Left lung (tissue), 10 donors: ENCODE results near the gene NDST3. TPM values are rescaled to one million over a fixed set of nuclear protein-coding genes. Genes with fewer than 3 reads are reported as not detected.

Experiments
- ATAC-seq: fragments of 200-7000 bp; cut with Tn5 transposase; one replicate; pipeline ENCODE4 v1.9.1; 2020; ENCODE audit warnings: moderate library complexity
- DNase-seq, 4 donors: peaks; one replicate each; pipeline ENCODE4 v3.0.0-alpha.2; 2013 to 2020
- H3K27ac ChIP-seq, 2 donors: fragments of 200-600 bp; sonication (generic) in 1 of 2; one replicate each; pipeline versions ENCODE4 v1.5.0 to v1.8.0; 2020 to 2021
- H3K27me3 ChIP-seq, 2 donors: fragments of 200-600 bp; sonication (generic) in 1 of 2; one replicate each; pipeline versions ENCODE4 v1.5.0 to v1.8.0; 2020 to 2021
- H3K36me3 ChIP-seq, 2 donors: fragments of 200-600 bp; sonication (generic) in 1 of 2; one replicate each; pipeline versions ENCODE4 v1.5.0 to v1.8.0; 2020 to 2021
- H3K4me1 ChIP-seq, 2 donors: fragments of 200-600 bp; one replicate each; pipeline ENCODE4 v1.8.0; 2021
- H3K4me3 ChIP-seq, 2 donors: fragments of 200-600 bp; sonication (generic) in 1 of 2; one replicate each; pipeline versions ENCODE4 v1.5.0 to v1.8.0; 2020 to 2021; ENCODE audit warnings: mild to moderate bottlenecking in 1 of 2
- H3K9me3 ChIP-seq, 2 donors: fragments of 200-600 bp; sonication (generic) in 1 of 2; one replicate each; pipeline versions ENCODE4 v1.5.0 to v1.8.0; 2020 to 2021
- CTCF ChIP-seq, 2 donors: fragments of 200-600 bp; sonication (generic) in 1 of 2; IDR thresholded peaks; one replicate each; pipeline versions ENCODE4 v1.5.0 to v1.8.0; 2021; ENCODE audit warnings: antibody characterized with exemption in 2 of 2
- intact Hi-C, 2 donors: fragments of 100-400 bp; cut with DNase I; formaldehyde crosslinking; loops; one replicate each; pipeline versions ENCODE4 v1.11.2 to v1.14.2; 2022
- polyA plus RNA-seq, 6 donors: library from polyadenylated mRNA; unstranded; fragments of 120-200 nt; gene quantifications; one replicate each; pipeline ENCODE4 v1.2.1, GENCODE V29; 2013; ENCODE audit not compliant: insufficient read length in 6 of 6
- total RNA-seq, 2 donors: library from RNA; stranded (reverse); fragmentation: NEBNext Ultra II Directional; extraction: Animal tissue kit (Norgen Biotek cat#: 25700); gene quantifications; one replicate each; pipeline ENCODE4 v1.2.1, GENCODE V29; 2021
- donor health status: DM: no; HTN: yes; CAD: no.
- donor health status: DM: no; HTN: no; CAD: no.

Gene NDST3
- total and polyA plus RNA-seq, 8 donors, result 0.05 to 2.0 (median 1.6) TPM

GRCh38 chr4:118268780-118269179 is 234.5 kb downstream of the NDST3 start:
- no peak for TF ChIP-seq CTCF (IDR thresholded peaks at IDR 0.05)
- no peak overlapping the region for H3K4me3 ChIP-seq

GRCh38 chr4:118270492-118270891 is 236.2 kb downstream of the NDST3 start:
- Histone ChIP-seq H3K27ac (no peak overlapping the region), H3K36me3 (no peaks in the 10 kb centered on the region), H3K4me1 (peaks cover 0 to 1% of the 10 kb centered on the region in 2 donors), H3K27me3 (peaks cover 0 to 3% of the 10 kb centered on the region in 2 donors), H3K4me3 (no peak overlapping the region), H3K9me3 (no peaks in the 10 kb centered on the region)
- TF ChIP-seq CTCF (IDR thresholded peaks at IDR 0.05), result peak; percentile 34 to 42
- ATAC-seq, result peak; percentile 45
- DNase-seq, result no peak
- intact Hi-C loops, result no loop called here

More at GRCh38 chr4:118268780-118269179, 234.5 kb downstream of the NDST3 start:
- Histone ChIP-seq H3K36me3 (no peaks in the 10 kb centered on the region), H3K27me3 (peaks cover 0 to 20% of the 10 kb centered on the region in 2 donors), H3K4me1 (peaks cover 0 to 7% of the 10 kb centered on the region in 2 donors), H3K9me3 (no peaks in the 10 kb centered on the region), H3K27ac (no peak overlapping the region)
- ATAC-seq, result no peak
- no peak for DNase-seq
- intact Hi-C loops, result no loop called here

- no peak for TF ChIP-seq CTCF (IDR thresholded peaks at IDR 0.05)
- DNase-seq, result no peak
- intact Hi-C loops, result no loop called here
- Histone ChIP-seq H3K27me3 (no peaks in the 10 kb centered on the region), H3K27ac (no peak overlapping the region), H3K4me1 (no peaks in the 10 kb centered on the region), H3K4me3 (no peak overlapping the region), H3K9me3 (no peaks in the 10 kb centered on the region), H3K36me3 (no peaks in the 10 kb centered on the region)
- ATAC-seq, result no peak
Observed at GRCh38 chr4:118271788-118272187, 237.5 kb downstream of the NDST3 start.

- ATAC-seq (no peak), DNase-seq (no peak)
- Histone ChIP-seq H3K9me3 (no peaks in the 10 kb centered on the region), H3K27me3 (no peaks in the 10 kb centered on the region), H3K4me1 (no peaks in the 10 kb centered on the region), H3K4me3 (no peak overlapping the region), H3K36me3 (no peaks in the 10 kb centered on the region), H3K27ac (no peak overlapping the region)
- no peak for TF ChIP-seq CTCF (IDR thresholded peaks at IDR 0.05)
- intact Hi-C loops, result no loop called here
Observed at GRCh38 chr4:118273642-118274041, 239.4 kb downstream of the NDST3 start.

- H3K27me3 ChIP-seq, result no peaks in the 10 kb centered on the region
- peaks cover 0 to 13% of the 10 kb centered on the region in 2 donors for H3K36me3 ChIP-seq
- no peak for ATAC-seq
- DNase-seq, result no peak
- peaks cover 12 to 27% of the 10 kb centered on the region in 2 donors for H3K4me1 ChIP-seq
- H3K27ac ChIP-seq, result no peak overlapping the region
- no peak for TF ChIP-seq CTCF (IDR thresholded peaks at IDR 0.05)
- no peak overlapping the region for H3K4me3 ChIP-seq
- H3K9me3 ChIP-seq, result no peaks in the 10 kb centered on the region
- intact Hi-C loops, result no loop called here
Observed at GRCh38 chr4:118276580-118276979, 242.3 kb downstream of the NDST3 start.
